ENCODE measurements around the gene VSTM2L. TPM values are rescaled to one million over a fixed set of nuclear protein-coding genes. Genes with fewer than 3 reads are reported as not detected.

Gene VSTM2L
- total and polyA plus RNA-seq, 9 donors: 0.12 to 23.0 (median 0.36) TPM; not detected in 2

- Histone ChIP-seq H3K9me3 (no peaks in the 10 kb centered on the region), H3K36me3 (no peaks in the 10 kb centered on the region), H3K27ac (no peak overlapping the region), H3K4me1 (ENCODE audit: insufficient read depth) (no peaks in the 10 kb centered on the region), H3K4me3 (no peak overlapping the region), H3K27me3 (no peaks in the 10 kb centered on the region)
- intact Hi-C loops (cut with DNase I): no loop called here
- TF ChIP-seq CTCF (IDR thresholded peaks at IDR 0.05) (no peak), EP300 (IDR thresholded peaks at IDR 0.05) (no peak), POLR2A (IDR thresholded peaks at IDR 0.05) (no peak)
- no peak for DNase-seq
- WGBS, 3 donors: 70 to 79% (median 77%) methylated on average over 8 of the region's 8 CpGs
Observed at GRCh38 chr20:37928996-37929682, 26.2 kb downstream of the VSTM2L start.

- TF ChIP-seq EP300 (IDR thresholded peaks at IDR 0.05): no peak
- no peak for TF ChIP-seq POLR2A (IDR thresholded peaks at IDR 0.05)
- TF ChIP-seq CTCF (IDR thresholded peaks at IDR 0.05): no peak
- no peak overlapping the region for H3K27ac ChIP-seq
- 53 to 68% (median 59%) methylated on average over 4 of the region's 4 CpGs for WGBS, 3 donors
- DNase-seq: no peak
- intact Hi-C loops (cut with DNase I): no loop called here
- no peaks in the 10 kb centered on the region for H3K4me1 ChIP-seq (ENCODE audit: insufficient read depth)
- H3K36me3 ChIP-seq: no peaks in the 10 kb centered on the region
- no peak overlapping the region for H3K4me3 ChIP-seq
- H3K27me3 ChIP-seq: no peaks in the 10 kb centered on the region
- H3K9me3 ChIP-seq: no peaks in the 10 kb centered on the region
Observed at GRCh38 chr20:37929683-37930014, 26.7 kb downstream of the VSTM2L start.

GRCh38 chr20:37931153-37931922 is 28.4 kb downstream of the VSTM2L start:
- WGBS, 3 donors: 81 to 84% (median 83%) methylated on average over 25 to 27 of the region's 27 CpGs
- H3K9me3 ChIP-seq: no peaks in the 10 kb centered on the region

GRCh38 chr20:37932074-37932473 is 29.1 kb downstream of the VSTM2L start:
- Histone ChIP-seq H3K27ac (no peak overlapping the region), H3K4me1 (ENCODE audit: insufficient read depth) (no peaks in the 10 kb centered on the region), H3K36me3 (no peaks in the 10 kb centered on the region), H3K4me3 (no peak overlapping the region), H3K27me3 (no peaks in the 10 kb centered on the region), H3K9me3 (no peaks in the 10 kb centered on the region)
- TF ChIP-seq CTCF (IDR thresholded peaks at IDR 0.05) (no peak), EP300 (IDR thresholded peaks at IDR 0.05) (no peak), POLR2A (IDR thresholded peaks at IDR 0.05) (no peak)
- 86 to 89% (median 88%) methylated on average over 8 of the region's 8 CpGs for WGBS, 3 donors
- no peak for DNase-seq
- intact Hi-C loops (cut with DNase I): no loop called here

More at GRCh38 chr20:37931153-37931922, 28.4 kb downstream of the VSTM2L start:
- DNase-seq: no peak
- Histone ChIP-seq H3K4me1 (ENCODE audit: insufficient read depth) (no peaks in the 10 kb centered on the region), H3K36me3 (no peaks in the 10 kb centered on the region), H3K27me3 (no peaks in the 10 kb centered on the region), H3K4me3 (no peak overlapping the region), H3K27ac (no peak overlapping the region)
- intact Hi-C loops (cut with DNase I): no loop called here
- TF ChIP-seq CTCF (IDR thresholded peaks at IDR 0.05) (no peak), EP300 (IDR thresholded peaks at IDR 0.05) (no peak), POLR2A (IDR thresholded peaks at IDR 0.05) (no peak)
